Body of pancreas (tissue), 4 donors: ENCODE data around the gene SARNP.

ENCODE experiments used
- CTCF ChIP-seq, 7 experiments: fragments of 450-650 bp in 4 of 7; fragments of 200-600 bp in 3 of 7; sonication (generic) in 3 of 7; IDR thresholded peaks; one replicate each; pipeline ENCODE4 v1.5.1; 2016 to 2019; ENCODE audit warnings: antibody characterized with exemption in 7 of 7
- POLR2A ChIP-seq, 3 donors: fragments of 450-650 bp; IDR thresholded peaks; one replicate each; pipeline ENCODE4 v1.6.1; 2016; ENCODE audit warnings: antibody characterized with exemption in 3 of 3, mild to moderate bottlenecking in 2 of 3

GRCh38 chr12:55707841-55708694 lies 109.5 kb downstream of the SARNP start, which contains the start of gene ITGA7:
- TF ChIP-seq CTCF (IDR thresholded peaks at IDR 0.05) (no peak), POLR2A (IDR thresholded peaks at IDR 0.05) (no peak)
